ENCODE data around the gene CEP126. TPM values are rescaled to one million over a fixed set of nuclear protein-coding genes. Genes with fewer than 3 reads are reported as not detected.
A peak's percentile ranks its signal among the peaks of the same experiment; 100 is the strongest.

The CEP126 gene
- total and polyA plus RNA-seq, 2 of the 13 experiments (the other 11 are each of a cell fraction or from before 2014, with no cell fraction given) = 1.4 to 1.7 TPM

GRCh38 chr11:101974255-101974654, 59.4 kb downstream of the CEP126 start (continued):
- TF ChIP-seq, protein P1, sequence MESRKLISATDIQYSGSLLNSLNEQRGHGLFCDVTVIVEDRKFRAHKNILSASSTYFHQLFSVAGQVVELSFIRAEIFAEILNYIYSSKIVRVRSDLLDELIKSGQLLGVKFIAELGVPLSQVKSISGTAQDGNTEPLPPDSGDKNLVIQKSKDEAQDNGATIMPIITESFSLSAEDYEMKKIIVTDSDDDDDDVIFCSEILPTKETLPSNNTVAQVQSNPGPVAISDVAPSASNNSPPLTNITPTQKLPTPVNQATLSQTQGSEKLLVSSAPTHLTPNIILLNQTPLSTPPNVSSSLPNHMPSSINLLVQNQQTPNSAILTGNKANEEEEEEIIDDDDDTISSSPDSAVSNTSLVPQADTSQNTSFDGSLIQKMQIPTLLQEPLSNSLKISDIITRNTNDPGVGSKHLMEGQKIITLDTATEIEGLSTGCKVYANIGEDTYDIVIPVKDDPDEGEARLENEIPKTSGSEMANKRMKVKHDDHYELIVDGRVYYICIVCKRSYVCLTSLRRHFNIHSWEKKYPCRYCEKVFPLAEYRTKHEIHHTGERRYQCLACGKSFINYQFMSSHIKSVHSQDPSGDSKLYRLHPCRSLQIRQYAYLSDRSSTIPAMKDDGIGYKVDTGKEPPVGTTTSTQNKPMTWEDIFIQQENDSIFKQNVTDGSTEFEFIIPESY (CRISPR knock-in tag; IDR thresholded peaks at IDR 0.05) = no peak
- no peak for TF ChIP-seq KLF13 (CRISPR knock-in tag; IDR thresholded peaks at IDR 0.05)
- no peak for TF ChIP-seq KMT2B (CRISPR knock-in tag; IDR thresholded peaks at IDR 0.05)
- TF ChIP-seq FOXJ3 (CRISPR knock-in tag; IDR thresholded peaks at IDR 0.05; ENCODE audit: borderline replicate concordance) = peak; percentile 45; the same call in 1 of the 2 replicates
- TF ChIP-seq, protein P2, sequence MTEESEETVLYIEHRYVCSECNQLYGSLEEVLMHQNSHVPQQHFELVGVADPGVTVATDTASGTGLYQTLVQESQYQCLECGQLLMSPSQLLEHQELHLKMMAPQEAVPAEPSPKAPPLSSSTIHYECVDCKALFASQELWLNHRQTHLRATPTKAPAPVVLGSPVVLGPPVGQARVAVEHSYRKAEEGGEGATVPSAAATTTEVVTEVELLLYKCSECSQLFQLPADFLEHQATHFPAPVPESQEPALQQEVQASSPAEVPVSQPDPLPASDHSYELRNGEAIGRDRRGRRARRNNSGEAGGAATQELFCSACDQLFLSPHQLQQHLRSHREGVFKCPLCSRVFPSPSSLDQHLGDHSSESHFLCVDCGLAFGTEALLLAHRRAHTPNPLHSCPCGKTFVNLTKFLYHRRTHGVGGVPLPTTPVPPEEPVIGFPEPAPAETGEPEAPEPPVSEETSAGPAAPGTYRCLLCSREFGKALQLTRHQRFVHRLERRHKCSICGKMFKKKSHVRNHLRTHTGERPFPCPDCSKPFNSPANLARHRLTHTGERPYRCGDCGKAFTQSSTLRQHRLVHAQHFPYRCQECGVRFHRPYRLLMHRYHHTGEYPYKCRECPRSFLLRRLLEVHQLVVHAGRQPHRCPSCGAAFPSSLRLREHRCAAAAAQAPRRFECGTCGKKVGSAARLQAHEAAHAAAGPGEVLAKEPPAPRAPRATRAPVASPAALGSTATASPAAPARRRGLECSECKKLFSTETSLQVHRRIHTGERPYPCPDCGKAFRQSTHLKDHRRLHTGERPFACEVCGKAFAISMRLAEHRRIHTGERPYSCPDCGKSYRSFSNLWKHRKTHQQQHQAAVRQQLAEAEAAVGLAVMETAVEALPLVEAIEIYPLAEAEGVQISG (CRISPR knock-in tag; IDR thresholded peaks at IDR 0.05) = no peak
- TF ChIP-seq CBX5 (CRISPR knock-in tag; IDR thresholded peaks at IDR 0.05; ENCODE audit: borderline replicate concordance) = no peak
- no peak for TF ChIP-seq ZNF180 (CRISPR knock-in tag; IDR thresholded peaks at IDR 0.05; ENCODE audit: borderline replicate concordance, low read depth)
- TF ChIP-seq ZNF547 (CRISPR knock-in tag; IDR thresholded peaks at IDR 0.05) = no peak

DNA sequence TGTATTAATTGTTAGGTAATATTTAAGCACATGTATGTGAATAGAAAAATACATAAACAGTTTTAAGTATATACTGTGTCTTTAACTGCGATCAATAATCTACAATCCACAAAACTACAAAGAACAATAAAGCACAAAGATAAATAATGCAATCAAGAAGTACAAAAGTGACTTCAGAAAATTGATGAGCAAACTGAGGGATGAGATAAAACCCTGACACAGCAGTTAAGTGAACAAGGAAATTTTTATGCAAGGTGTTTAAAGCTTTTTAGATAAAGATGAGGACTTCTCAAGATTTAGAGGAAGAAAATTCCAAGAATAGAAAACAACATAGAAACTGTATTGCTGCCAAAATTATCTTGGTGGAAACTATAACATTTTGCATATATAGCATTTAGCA, 60.0 kb downstream of the CEP126 start:
- H3K27me3 ChIP-seq (ENCODE audit: control insufficient read depth in 1 of 2, insufficient read depth in 2 of 2, low read length in 2 of 2) = no peaks in the 10 kb centered on the region; a peak in 1 of 5 replicates
- no peaks in the 10 kb centered on the region for H3K36me3 ChIP-seq (replicated peaks in 1 of 2; ENCODE audit: control insufficient read depth in 1 of 2, insufficient read depth in 2 of 2, low read length in 2 of 2)
- no peak for DNase-seq (ENCODE audit: low spot score)
- H3K9ac ChIP-seq (ENCODE audit: insufficient read depth, low read depth, low read length) = no peak overlapping the region
- H3K79me2 ChIP-seq (ENCODE audit: insufficient read depth, low read length) = no peaks in the 10 kb centered on the region
- no peak for ATAC-seq
- in situ Hi-C loops (cut with HindIII; ENCODE audit: extremely low pct_ligation_motif_present, low pct_unique_long_range_greater_than_20kb) = no loop called here
- ChIA-PET POLR2A (interaction anchor here (0.9 to 1.0 kb wide), 3 partner anchors 19 to 108 kb away, joined by 3 to 5 read pairs (median 4); partner anchors contain the start of gene CEP126), CTCF (ENCODE audit: low intra/inter-chr PET ratio, low total read pairs) (interaction anchor here (1.3 kb wide), 1 partner anchor 114 kb away, joined by 3 read pairs; no protein-coding TSS in a partner anchor)
- no TSS peak for BruUV-seq (replicated peaks)
- no peak overlapping the region for H2AFZ ChIP-seq (ENCODE audit: low read length)
- peak; percentile 64 for FAIRE-seq
- H3K4me3 ChIP-seq (replicated peaks in 1 of 3; ENCODE audit: insufficient read depth in 1 of 3, low read depth in 2 of 3, low read length in 3 of 3) = no peak overlapping the region
- H3K9me3 ChIP-seq (ENCODE audit: low read length) = no peaks in the 10 kb centered on the region
- no peaks in the 10 kb centered on the region for H4K20me1 ChIP-seq (ENCODE audit: insufficient read depth, low read length)
- WGBS (ENCODE audit: low lambda C conversion rate) = 10% methylated on average over 1 of the region's 1 CpG
- peak overlapping the region; percentile 25 for H3K4me2 ChIP-seq (ENCODE audit: low read depth, low read length)
- intact Hi-C loops (cut with micrococcal nuclease; ENCODE audit: unreplicated experiment) = no loop called here
- peak overlapping the region; percentile 51 for H3K27ac ChIP-seq (ENCODE audit: extremely low read length, insufficient read depth, low read length)
- H3K4me1 ChIP-seq (ENCODE audit: insufficient read depth, low read length) = peaks cover 31% of the 10 kb centered on the region
- no peak for TF ChIP-seq KDM6A (CRISPR knock-in tag; IDR thresholded peaks at IDR 0.05; ENCODE audit: low read depth)
- TF ChIP-seq MAFF (IDR thresholded peaks at IDR 0.05; ENCODE audit: low read depth, low read length) = peak; percentile 91
- TF ChIP-seq ZNF749 (CRISPR knock-in tag; IDR thresholded peaks at IDR 0.05; ENCODE audit: borderline replicate concordance) = no peak
- no peak for TF ChIP-seq MATR3 (CRISPR knock-in tag; IDR thresholded peaks at IDR 0.05)
- no peak for TF ChIP-seq SP1 (IDR thresholded peaks at IDR 0.05)
- no peak for TF ChIP-seq SP1 (CRISPR knock-in tag; IDR thresholded peaks at IDR 0.05)
- 0 out of 2 replicates have a peak, but pooled peaks have one; percentile 15 for TF ChIP-seq SOX5 (CRISPR knock-in tag; IDR thresholded peaks at IDR 0.05; ENCODE audit: borderline replicate concordance)
- peak in 1 of 2 experiments; percentile 55; a peak in 1 of 4 replicates for TF ChIP-seq EP300 (IDR thresholded peaks at IDR 0.05; ENCODE audit: low read depth in 2 of 2, low read length in 2 of 2)
- TF ChIP-seq EP300 (CRISPR knock-in tag; IDR thresholded peaks at IDR 0.05; ENCODE audit: borderline replicate concordance) = no peak
- no peak for TF ChIP-seq SOX13 (IDR thresholded peaks at IDR 0.05)
- peak in 1 of 2 experiments; percentile 37; a peak in 1 of 4 replicates for TF ChIP-seq SOX13 (CRISPR knock-in tag; conservative IDR thresholded peaks at IDR 0.05 in 1 of 2, IDR thresholded peaks at IDR 0.05 in 1 of 2)
- no peak for TF ChIP-seq ZNF484 (CRISPR knock-in tag; IDR thresholded peaks at IDR 0.05; ENCODE audit: borderline replicate concordance, low read depth)
- no peak for TF ChIP-seq CBFB (CRISPR knock-in tag; IDR thresholded peaks at IDR 0.05)
- TF ChIP-seq TCF7 (IDR thresholded peaks at IDR 0.05; ENCODE audit: low read depth) = 0 out of 2 replicates have a peak, but pooled peaks have one; percentile 17

Measured in HepG2 (cell line).